Testis (tissue), 3 donors: ENCODE results near the gene UBR2. TPM values are rescaled to one million over a fixed set of nuclear protein-coding genes. Genes with fewer than 3 reads are reported as not detected.
"Not testable (repeated sequence)": the region's sequence is repeated elsewhere in the genome, so short reads cannot be mapped to it uniquely, and the experiment has no call there.

Experiments used
- DNase-seq: peaks from one replicate; pipeline ENCODE4 v3.0.0-alpha.2; 2019
- H3K27ac ChIP-seq, 2 donors: fragments of 200-600 bp; sonication (generic); one replicate each; pipeline ENCODE4 v1.5.1; 2019
- H3K27me3 ChIP-seq: fragments of 200-600 bp; sonication (generic); one replicate; pipeline ENCODE4 v1.5.1; 2019
- H3K36me3 ChIP-seq: fragments of 200-600 bp; sonication (generic); one replicate; pipeline ENCODE4 v1.5.1; 2017; ENCODE audit warnings: low read depth; ENCODE audit errors: missing control alignments
- H3K4me1 ChIP-seq: fragments of 200-600 bp; sonication (generic); one replicate; pipeline ENCODE4 v1.5.1; 2019
- H3K4me3 ChIP-seq, 2 donors: fragments of 200-600 bp; sonication (generic); one replicate each; pipeline ENCODE4 v1.5.1; 2017 to 2019
- H3K9me3 ChIP-seq: fragments of 200-600 bp; sonication (generic); one replicate; pipeline ENCODE4 v1.5.1; 2017
- CTCF ChIP-seq, 3 experiments: fragments of 450-650 bp in 2 of 3; fragments of 200-600 bp in 1 of 3; sonication (generic) in 1 of 3; IDR thresholded peaks; one replicate each; pipeline ENCODE4 v1.5.1; 2016 to 2019; ENCODE audit warnings: antibody characterized with exemption in 3 of 3, mild to moderate bottlenecking in 2 of 3, moderate library complexity in 1 of 3
- POLR2A ChIP-seq: fragments of 450-650 bp; IDR thresholded peaks from one replicate; pipeline ENCODE4 v1.6.1; 2017; ENCODE audit warnings: antibody characterized with exemption, mild to moderate bottlenecking, moderate library complexity
- WGBS, 2 donors: methylation state at CpG; one replicate each; pipeline ENCODE4 v1.1.5; 2018; 5-methylcytosine and 5-hydroxymethylcytosine counted together
- intact Hi-C: fragments of 100-400 bp; cut with DNase I; formaldehyde crosslinking; loops from one replicate; pipeline ENCODE4 v1.15.1; 2023; ENCODE audit warnings: low total_unique reads
- polyA plus RNA-seq: library from polyadenylated mRNA; stranded (reverse); fragments of 350-450 nt; fragmentation: Illumina TruSeq; extraction: RNeasy Lipid Tissue Mini Kit (QIAGEN cat#74804); gene quantifications from one replicate; pipeline ENCODE4 v1.2.3, GENCODE V29; 2014; ENCODE audit warnings: low read depth, low replicate concordance; ENCODE audit not compliant: insufficient read depth
- total RNA-seq, 2 donors: library from RNA; depleted of rRNA; stranded (reverse); fragments of >200 nt; gene quantifications; one replicate each; pipeline ENCODE4 v1.2.3, GENCODE V29; 2016

The UBR2 gene
- total and polyA plus RNA-seq, 3 donors from 2014 or later: 11.1 to 26.8 (median 25.8) TPM

GRCh38 chr6:42697268-42697655, 133.4 kb downstream of the UBR2 start:
- WGBS, 2 donors: 90 to 93% methylated on average over 5 of the region's 5 CpGs
- Histone ChIP-seq H3K27ac (no peak overlapping the region), H3K27me3 (no peaks in the 10 kb centered on the region)

DNA sequence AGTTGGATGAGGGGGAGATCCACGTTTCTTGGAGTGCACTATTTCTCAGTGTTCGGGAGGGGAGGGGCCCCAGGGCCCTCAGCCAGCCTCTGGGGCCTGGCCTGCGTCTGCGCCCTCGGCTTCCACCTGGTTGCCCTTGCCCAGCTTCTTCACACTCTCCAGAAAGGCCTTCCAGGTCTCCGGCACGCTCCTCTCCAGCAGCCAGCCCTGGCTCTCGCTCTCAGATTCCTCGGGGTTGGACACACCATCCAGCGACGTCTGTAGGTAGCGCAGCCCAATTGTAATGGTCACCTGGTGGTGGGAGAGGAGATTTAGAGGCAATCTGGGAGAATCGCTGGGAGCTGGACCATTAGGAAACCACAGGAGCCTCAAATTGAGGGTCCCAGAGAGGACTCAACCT, 134.4 kb downstream of the UBR2 start:
- no peak overlapping the region for H3K4me3 ChIP-seq
- intact Hi-C loops: no loop called here
- H3K27ac ChIP-seq: no peak overlapping the region
- WGBS, 2 donors: 78 to 86% methylated on average over 13 of the region's 13 CpGs
- no peaks in the 10 kb centered on the region for H3K9me3 ChIP-seq
- DNase-seq: no peak
- TF ChIP-seq POLR2A (no peak), CTCF (IDR thresholded peaks at IDR 0.05) (no peak)
- H3K36me3 ChIP-seq: no peaks in the 10 kb centered on the region
- peaks cover 8% of the 10 kb centered on the region for H3K4me1 ChIP-seq
- no peaks in the 10 kb centered on the region for H3K27me3 ChIP-seq

More at GRCh38 chr6:42697268-42697655, 133.4 kb downstream of the UBR2 start:
- no peaks in the 10 kb centered on the region for H3K36me3 ChIP-seq
- intact Hi-C loops: no loop called here
- H3K9me3 ChIP-seq: no peaks in the 10 kb centered on the region
- TF ChIP-seq CTCF (IDR thresholded peaks at IDR 0.05) (no peak), POLR2A (no peak)
- no peak overlapping the region for H3K4me3 ChIP-seq
- H3K4me1 ChIP-seq: peaks cover 8% of the 10 kb centered on the region
- DNase-seq: no peak

- no peak overlapping the region for H3K27ac ChIP-seq
- H3K4me3 ChIP-seq: no peak overlapping the region
- no peaks in the 10 kb centered on the region for H3K9me3 ChIP-seq
- H3K27me3 ChIP-seq: no peaks in the 10 kb centered on the region
- intact Hi-C loops: no loop called here
- DNase-seq: no peak
- no peaks in the 10 kb centered on the region for H3K36me3 ChIP-seq
- no peak for TF ChIP-seq POLR2A
- no peak for TF ChIP-seq CTCF (IDR thresholded peaks at IDR 0.05)
- H3K4me1 ChIP-seq: no peaks in the 10 kb centered on the region
- 94 to 100% methylated on average over 1 to 2 of the region's 2 CpGs for WGBS, 2 donors
Measured at GRCh38 chr6:42702200-42702599, 138.4 kb downstream of the UBR2 start.

- H3K4me3 ChIP-seq, intact Hi-C loops: not testable (repeated sequence)
- WGBS, 2 donors: 94 to 100% methylated on average over 3 of the region's 3 CpGs
Measured at GRCh38 chr6:42702786-42703185, 139.0 kb downstream of the UBR2 start.

GRCh38 chr6:42704251-42704936, 140.6 kb downstream of the UBR2 start:
- no peaks in the 10 kb centered on the region for H3K4me1 ChIP-seq
- WGBS, 2 donors: 38 to 58% methylated on average over 21 to 24 of the region's 24 CpGs
- no peak overlapping the region for H3K4me3 ChIP-seq
- no peaks in the 10 kb centered on the region for H3K36me3 ChIP-seq
- no peak overlapping the region for H3K27ac ChIP-seq
- TF ChIP-seq CTCF (IDR thresholded peaks at IDR 0.05): no peak
- no peaks in the 10 kb centered on the region for H3K27me3 ChIP-seq
- intact Hi-C loops: no loop called here
- DNase-seq: no peak
- H3K9me3 ChIP-seq: no peaks in the 10 kb centered on the region

More at GRCh38 chr6:42702786-42703185, 139.0 kb downstream of the UBR2 start:
- DNase-seq, H3K4me1 ChIP-seq, H3K36me3 ChIP-seq, H3K9me3 ChIP-seq, H3K27me3 ChIP-seq, H3K27ac ChIP-seq: not testable (repeated sequence)
